ENCODE results near the gene IL18. TPM values are rescaled to one million over a fixed set of nuclear protein-coding genes. Genes with fewer than 3 reads are reported as not detected.
"Not testable (repeated sequence)": the region's sequence is repeated elsewhere in the genome, so short reads cannot be mapped to it uniquely, and the experiment has no call there.

Gene IL18
- total and polyA plus RNA-seq, 2 donors (not counting 1 experiment from before 2014, with no cell fraction given): 0.17 to 0.23 TPM

DNA sequence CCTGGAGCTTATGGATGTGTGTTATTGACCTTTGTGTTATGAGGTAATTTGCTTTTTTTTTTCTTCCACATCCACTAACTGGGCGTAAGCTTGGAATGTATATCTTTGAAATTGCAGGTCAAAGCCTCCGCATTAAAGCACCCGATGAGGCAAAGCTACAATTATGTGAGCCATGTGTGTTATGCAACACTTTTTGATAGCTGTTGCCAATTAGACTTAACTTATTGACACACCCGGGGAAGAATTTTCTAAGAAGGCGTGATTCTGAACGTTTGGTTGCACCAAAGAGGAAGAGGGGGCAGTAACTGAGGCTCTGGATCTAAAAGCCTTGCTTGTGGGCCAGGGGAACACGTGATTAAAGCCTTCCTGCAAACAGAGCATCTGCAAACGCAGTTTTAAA, 2.7 kb upstream of the IL18 start:
- TF ChIP-seq, protein P1, sequence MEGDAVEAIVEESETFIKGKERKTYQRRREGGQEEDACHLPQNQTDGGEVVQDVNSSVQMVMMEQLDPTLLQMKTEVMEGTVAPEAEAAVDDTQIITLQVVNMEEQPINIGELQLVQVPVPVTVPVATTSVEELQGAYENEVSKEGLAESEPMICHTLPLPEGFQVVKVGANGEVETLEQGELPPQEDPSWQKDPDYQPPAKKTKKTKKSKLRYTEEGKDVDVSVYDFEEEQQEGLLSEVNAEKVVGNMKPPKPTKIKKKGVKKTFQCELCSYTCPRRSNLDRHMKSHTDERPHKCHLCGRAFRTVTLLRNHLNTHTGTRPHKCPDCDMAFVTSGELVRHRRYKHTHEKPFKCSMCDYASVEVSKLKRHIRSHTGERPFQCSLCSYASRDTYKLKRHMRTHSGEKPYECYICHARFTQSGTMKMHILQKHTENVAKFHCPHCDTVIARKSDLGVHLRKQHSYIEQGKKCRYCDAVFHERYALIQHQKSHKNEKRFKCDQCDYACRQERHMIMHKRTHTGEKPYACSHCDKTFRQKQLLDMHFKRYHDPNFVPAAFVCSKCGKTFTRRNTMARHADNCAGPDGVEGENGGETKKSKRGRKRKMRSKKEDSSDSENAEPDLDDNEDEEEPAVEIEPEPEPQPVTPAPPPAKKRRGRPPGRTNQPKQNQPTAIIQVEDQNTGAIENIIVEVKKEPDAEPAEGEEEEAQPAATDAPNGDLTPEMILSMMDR (conservative IDR thresholded peaks at IDR 0.05 in 1 of 2, IDR thresholded peaks at IDR 0.05 in 1 of 2; ENCODE audit: low read depth in 1 of 2, low read length in 2 of 2): no peak
- no peak for TF ChIP-seq EZH2 (IDR thresholded peaks at IDR 0.05; ENCODE audit: low read length, missing control alignments)
- no peaks in the 10 kb centered on the region for H3K9me3 ChIP-seq (ENCODE audit: control insufficient read depth, insufficient read depth, low read depth, low read length)
- H3K4me1 ChIP-seq (ENCODE audit: control insufficient read depth, extremely low read depth, insufficient read depth, low read length): no peaks in the 10 kb centered on the region
- H3K27me3 ChIP-seq (ENCODE audit: control insufficient read depth, insufficient read depth, low read length): no peaks in the 10 kb centered on the region
- no peak overlapping the region for H3K27ac ChIP-seq (ENCODE audit: insufficient read depth, low read length)
- H3K79me2 ChIP-seq (ENCODE audit: control insufficient read depth, insufficient read depth, low read length): no peaks in the 10 kb centered on the region
- no peak overlapping the region for H3K4me3 ChIP-seq (replicated peaks in 1 of 4; ENCODE audit: control extremely low read depth in 1 of 4, insufficient read depth in 1 of 4, low read depth in 3 of 4, low read length in 4 of 4)
- no peaks in the 10 kb centered on the region for H4K20me1 ChIP-seq (ENCODE audit: control insufficient read depth, extremely low read depth, insufficient read depth, low read length)
- H3K4me2 ChIP-seq (ENCODE audit: extremely low read depth, insufficient read depth, low read length): no peak overlapping the region
- no peak overlapping the region for H3K9ac ChIP-seq (ENCODE audit: insufficient read depth, low read length)
- H2AFZ ChIP-seq (ENCODE audit: low read length): no peak overlapping the region
- H3K36me3 ChIP-seq (ENCODE audit: control insufficient read depth, insufficient read depth, low read length): no peaks in the 10 kb centered on the region
- DNase-seq (ENCODE audit: low read depth in 2 of 2): peak in 1 of 2 donors; percentile 87

DNA sequence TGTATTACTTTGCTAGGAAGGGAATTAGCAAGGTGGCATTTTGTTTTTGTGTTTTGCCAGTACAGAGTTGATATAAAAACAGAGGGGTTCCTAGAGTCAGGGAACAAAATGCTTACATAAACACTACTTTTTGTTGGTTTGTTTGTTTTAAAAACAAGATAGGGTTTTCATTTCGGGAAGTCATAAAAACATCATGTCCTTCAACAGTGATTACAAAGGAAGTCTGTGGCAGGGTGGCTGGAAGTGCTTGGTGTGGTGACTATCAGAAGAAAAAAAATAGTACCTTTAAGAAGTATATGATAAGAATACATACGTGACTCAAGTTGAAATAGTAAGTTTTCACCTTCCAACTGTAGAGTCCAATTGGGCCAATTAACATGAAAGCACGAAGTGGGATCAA, 1.2 kb upstream of the IL18 start:
- no peaks in the 10 kb centered on the region for H3K36me3 ChIP-seq (ENCODE audit: control insufficient read depth, insufficient read depth, low read length)
- no peak overlapping the region for H3K4me3 ChIP-seq (replicated peaks in 1 of 4; ENCODE audit: control extremely low read depth in 1 of 4, insufficient read depth in 1 of 4, low read depth in 3 of 4, low read length in 4 of 4)
- no peaks in the 10 kb centered on the region for H3K27me3 ChIP-seq (ENCODE audit: control insufficient read depth, insufficient read depth, low read length)
- H2AFZ ChIP-seq (ENCODE audit: low read length): no peak overlapping the region
- H3K9ac ChIP-seq (ENCODE audit: insufficient read depth, low read length): no peak overlapping the region
- no peaks in the 10 kb centered on the region for H3K4me1 ChIP-seq (ENCODE audit: control insufficient read depth, extremely low read depth, insufficient read depth, low read length)
- H3K9me3 ChIP-seq (ENCODE audit: control insufficient read depth, insufficient read depth, low read depth, low read length): no peaks in the 10 kb centered on the region
- no peak for DNase-seq (ENCODE audit: low read depth in 2 of 2)
- TF ChIP-seq, protein P1 (conservative IDR thresholded peaks at IDR 0.05 in 1 of 2, IDR thresholded peaks at IDR 0.05 in 1 of 2; ENCODE audit: low read depth in 1 of 2, low read length in 2 of 2): no peak
- no peak for TF ChIP-seq EZH2 (IDR thresholded peaks at IDR 0.05; ENCODE audit: low read length, missing control alignments)
- no peaks in the 10 kb centered on the region for H4K20me1 ChIP-seq (ENCODE audit: control insufficient read depth, extremely low read depth, insufficient read depth, low read length)
- no peak overlapping the region for H3K4me2 ChIP-seq (ENCODE audit: extremely low read depth, insufficient read depth, low read length)
- no peaks in the 10 kb centered on the region for H3K79me2 ChIP-seq (ENCODE audit: control insufficient read depth, insufficient read depth, low read length)
- H3K27ac ChIP-seq (ENCODE audit: insufficient read depth, low read length): no peak overlapping the region

DNA sequence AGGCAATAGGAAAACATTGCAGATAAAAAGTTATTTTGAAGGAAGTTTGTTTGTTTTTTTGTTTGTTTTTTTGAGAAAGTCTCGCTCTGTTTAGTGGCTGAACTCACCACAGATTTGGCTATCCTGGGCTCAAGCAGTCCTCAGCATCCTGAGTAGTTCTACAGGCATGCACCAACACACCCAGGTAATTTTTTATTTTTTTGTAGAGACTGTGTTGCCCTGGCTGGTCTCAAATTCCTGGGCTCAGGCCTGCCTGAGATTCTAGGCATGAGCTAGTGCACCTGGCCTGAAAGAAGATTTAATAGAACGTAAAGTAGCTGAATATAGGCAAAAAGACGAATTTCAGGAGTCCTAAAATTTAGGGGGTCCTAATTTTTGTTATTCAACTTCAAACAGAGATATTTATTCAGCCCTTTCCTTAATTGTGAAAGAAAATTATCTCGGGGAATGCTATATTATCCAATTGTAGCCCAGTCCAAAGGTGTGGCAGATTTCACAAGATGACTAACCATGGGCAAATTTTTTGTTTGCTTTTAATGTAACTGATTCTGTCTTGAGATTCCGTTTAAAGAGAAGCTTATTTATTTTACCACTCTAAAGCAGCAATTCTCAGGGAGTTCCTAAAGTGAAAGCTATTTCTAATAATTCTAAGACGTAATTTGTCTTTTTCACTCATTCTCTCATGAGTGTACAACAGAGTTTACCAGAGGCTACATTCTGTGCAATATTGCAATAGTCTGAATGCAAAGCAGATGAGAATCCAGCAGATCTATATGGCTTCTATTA, 940 bp downstream of the IL18 start:
- no peak overlapping the region for H2AFZ ChIP-seq (ENCODE audit: low read length)
- no peaks in the 10 kb centered on the region for H3K79me2 ChIP-seq (ENCODE audit: control insufficient read depth, insufficient read depth, low read length)
- TF ChIP-seq, protein P1 (conservative IDR thresholded peaks at IDR 0.05 in 1 of 2, IDR thresholded peaks at IDR 0.05 in 1 of 2; ENCODE audit: low read depth in 1 of 2, low read length in 2 of 2): no peak
- no peak for TF ChIP-seq EZH2 (IDR thresholded peaks at IDR 0.05; ENCODE audit: low read length, missing control alignments)
- peak; percentile 44 to 50 for DNase-seq (ENCODE audit: low read depth in 2 of 2)
- H3K4me1 ChIP-seq (ENCODE audit: control insufficient read depth, extremely low read depth, insufficient read depth, low read length): no peaks in the 10 kb centered on the region
- H3K9me3 ChIP-seq (ENCODE audit: control insufficient read depth, insufficient read depth, low read depth, low read length): no peaks in the 10 kb centered on the region
- H3K27ac ChIP-seq (ENCODE audit: insufficient read depth, low read length): no peak overlapping the region
- no peaks in the 10 kb centered on the region for H4K20me1 ChIP-seq (ENCODE audit: control insufficient read depth, extremely low read depth, insufficient read depth, low read length)
- no peak overlapping the region for H3K4me3 ChIP-seq (replicated peaks in 1 of 4; ENCODE audit: control extremely low read depth in 1 of 4, insufficient read depth in 1 of 4, low read depth in 3 of 4, low read length in 4 of 4)
- H3K36me3 ChIP-seq (ENCODE audit: control insufficient read depth, insufficient read depth, low read length): no peaks in the 10 kb centered on the region
- no peak overlapping the region for H3K4me2 ChIP-seq (ENCODE audit: extremely low read depth, insufficient read depth, low read length)
- H3K9ac ChIP-seq (ENCODE audit: insufficient read depth, low read length): no peak overlapping the region
- H3K27me3 ChIP-seq (ENCODE audit: control insufficient read depth, insufficient read depth, low read length): no peaks in the 10 kb centered on the region

DNA sequence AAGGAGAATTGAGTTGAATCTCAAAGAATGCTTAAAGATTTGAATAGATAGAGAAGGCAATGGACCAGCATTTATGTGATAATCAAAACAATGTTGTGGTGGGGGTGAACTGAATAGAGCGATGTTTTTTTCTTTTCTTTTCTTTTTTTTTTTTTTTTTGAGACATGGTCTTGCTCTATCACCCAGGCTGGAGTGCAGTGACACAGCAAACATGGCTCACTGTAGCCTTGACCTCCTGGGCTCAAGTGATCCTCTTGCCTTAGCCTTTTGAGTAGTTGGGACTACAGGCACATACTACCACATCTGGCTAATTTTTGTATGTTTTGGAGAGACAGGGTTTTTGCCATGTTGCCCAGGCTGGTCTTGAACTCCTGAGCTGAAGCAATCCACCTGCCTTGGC, 1.7 kb downstream of the IL18 start:
- H3K79me2 ChIP-seq (ENCODE audit: control insufficient read depth, insufficient read depth, low read length); H2AFZ ChIP-seq (ENCODE audit: low read length); H3K36me3 ChIP-seq (ENCODE audit: control insufficient read depth, insufficient read depth, low read length); H3K9me3 ChIP-seq (ENCODE audit: control insufficient read depth, insufficient read depth, low read depth, low read length); H3K4me2 ChIP-seq (ENCODE audit: extremely low read depth, insufficient read depth, low read length); H3K4me1 ChIP-seq (ENCODE audit: control insufficient read depth, extremely low read depth, insufficient read depth, low read length); H4K20me1 ChIP-seq (ENCODE audit: control insufficient read depth, extremely low read depth, insufficient read depth, low read length); H3K9ac ChIP-seq (ENCODE audit: insufficient read depth, low read length); H3K27ac ChIP-seq (ENCODE audit: insufficient read depth, low read length); DNase-seq (ENCODE audit: low read depth in 2 of 2); H3K4me3 ChIP-seq (replicated peaks in 1 of 4; ENCODE audit: control extremely low read depth in 1 of 4, insufficient read depth in 1 of 4, low read depth in 3 of 4, low read length in 4 of 4); H3K27me3 ChIP-seq (ENCODE audit: control insufficient read depth, insufficient read depth, low read length): not testable (repeated sequence)
